ENCODE measurements around the gene SLC25A33.
"Not testable (repeated sequence)": the region's sequence is repeated elsewhere in the genome, so short reads cannot be mapped to it uniquely, and the experiment has no call there.

Gene SLC25A33

GRCh38 chr1:9625030-9625429 is 85.8 kb downstream of the SLC25A33 start:
- DNase-seq (ENCODE audit: low read depth) = not testable (repeated sequence)

- DNase-seq (ENCODE audit: low read depth) = no peak
These were observed 86.9 kb downstream of the SLC25A33 start for GRCh38 chr1:9626201-9626608.

GRCh38 chr1:9628541-9629444 is 89.5 kb downstream of the SLC25A33 start:
- peak; percentile 59 for DNase-seq (ENCODE audit: low read depth)

- DNase-seq (ENCODE audit: low read depth) = peak; percentile 65
These were observed 90.4 kb downstream of the SLC25A33 start for GRCh38 chr1:9629445-9630201.

DNA sequence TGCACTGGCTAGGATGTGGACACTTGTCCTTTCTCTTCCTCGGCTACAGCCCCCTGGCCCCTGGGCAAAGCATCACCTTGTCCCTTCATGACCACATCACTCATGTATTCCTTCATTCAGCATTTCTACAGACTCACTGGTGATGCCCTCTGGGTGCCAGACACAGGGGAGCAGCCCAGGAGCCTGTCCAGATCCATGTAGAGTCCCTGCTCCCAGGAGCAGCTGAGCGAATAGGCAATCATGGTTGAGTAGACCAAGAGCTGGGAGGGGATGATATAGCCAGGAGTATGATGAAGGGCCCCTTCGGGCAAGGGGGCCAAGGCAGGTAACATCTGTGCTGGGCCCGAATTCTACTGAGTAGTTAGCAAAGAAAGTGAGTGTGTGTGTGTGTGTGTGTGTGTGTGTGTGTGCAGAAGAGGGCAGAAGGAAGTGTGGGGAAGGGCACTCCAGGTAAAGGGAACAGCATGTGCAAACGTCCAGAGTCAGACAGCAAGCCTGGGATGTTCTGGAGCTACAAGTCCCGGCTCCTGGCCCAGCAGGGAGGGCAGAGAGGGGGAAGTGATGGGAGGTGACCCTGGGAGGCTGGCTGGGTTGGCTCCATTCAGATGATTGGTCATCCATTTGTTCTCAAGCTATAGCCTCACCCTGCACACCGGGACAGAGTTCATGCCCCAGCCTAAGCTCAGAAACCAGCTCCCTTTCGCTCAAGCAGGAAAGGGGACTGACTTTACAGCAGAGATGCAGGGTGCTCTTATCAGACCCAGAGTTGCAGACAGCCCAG is 91.3 kb downstream of the SLC25A33 start:
- DNase-seq (ENCODE audit: low read depth) = no peak

- no peak for DNase-seq (ENCODE audit: low read depth)
These were observed 92.3 kb downstream of the SLC25A33 start for GRCh38 chr1:9631613-9632012.

DNA sequence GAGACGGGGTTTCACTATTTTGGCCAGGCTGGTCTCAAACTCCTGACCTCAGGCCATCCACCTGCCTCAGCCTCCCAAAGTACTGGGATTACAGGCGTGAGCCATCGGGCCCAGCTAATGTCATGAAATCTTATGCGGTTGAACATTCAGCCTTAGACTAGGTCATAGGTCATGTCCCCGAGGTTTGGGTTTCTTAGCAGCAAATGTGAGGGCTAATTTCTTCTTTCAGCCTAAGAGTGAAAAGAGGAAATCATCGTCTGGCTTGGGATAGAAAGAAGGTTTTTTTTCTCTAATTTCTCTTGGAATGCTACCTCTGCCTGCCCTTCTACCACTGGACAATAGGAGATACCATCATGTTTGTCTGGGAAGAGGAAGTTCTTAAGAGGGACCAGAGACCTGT is 94.2 kb downstream of the SLC25A33 start:
- DNase-seq (ENCODE audit: low read depth) = no peak

DNA sequence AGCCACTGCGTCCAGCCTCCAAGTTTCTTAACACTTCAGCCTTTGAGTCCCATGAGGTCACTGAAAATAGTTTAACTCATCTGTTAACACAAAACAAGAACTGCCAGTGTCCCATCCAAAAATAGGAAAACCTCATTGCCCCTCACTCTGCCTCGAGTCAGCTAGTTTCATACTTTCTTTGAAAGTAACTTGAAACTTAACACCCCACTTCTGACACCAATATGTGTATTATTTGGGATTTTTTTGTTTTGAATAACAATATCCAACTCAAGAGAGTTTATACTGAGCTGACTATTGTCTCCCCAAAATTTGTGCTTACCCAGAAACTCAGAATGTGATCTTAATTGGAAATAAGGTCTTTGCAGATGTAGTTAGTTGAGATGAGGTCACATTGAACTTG is 95.3 kb downstream of the SLC25A33 start:
- DNase-seq (ENCODE audit: low read depth) = no peak

Measured in activated gamma-delta T cell treated with anti-CD3 and anti-CD28 coated beads, Interleukin-2, amount 50 U/mL, for 16 hours (primary cell).